ENCODE results near the gene FSIP2. TPM values are rescaled to one million over a fixed set of nuclear protein-coding genes. Genes with fewer than 3 reads are reported as not detected.

Gene FSIP2
- total and polyA plus RNA-seq, 2 of the 13 experiments (the other 11 are each of a cell fraction or from before 2014, with no cell fraction given): 0.01 to 0.07 TPM

GRCh38 chr2:185823773-185824172 is 85.2 kb downstream of the FSIP2 start:
- in situ Hi-C loops (cut with HindIII; ENCODE audit: extremely low pct_ligation_motif_present, low pct_unique_long_range_greater_than_20kb): no loop called here
- Histone ChIP-seq H3K36me3 (replicated peaks in 1 of 2; ENCODE audit: control insufficient read depth in 1 of 2, insufficient read depth in 2 of 2, low read length in 2 of 2) (no peaks in the 10 kb centered on the region), H3K4me1 (ENCODE audit: insufficient read depth, low read length) (no peaks in the 10 kb centered on the region), H3K4me2 (ENCODE audit: low read depth, low read length) (no peak overlapping the region), H2AFZ (ENCODE audit: low read length) (no peak overlapping the region), H3K9ac (ENCODE audit: insufficient read depth, low read depth, low read length) (no peak overlapping the region), H3K79me2 (ENCODE audit: insufficient read depth, low read length) (no peaks in the 10 kb centered on the region), H3K27ac (ENCODE audit: extremely low read length, insufficient read depth, low read length) (no peak overlapping the region), H4K20me1 (ENCODE audit: insufficient read depth, low read length) (no peaks in the 10 kb centered on the region), H3K9me3 (ENCODE audit: low read length) (no peaks in the 10 kb centered on the region), H3K4me3 (replicated peaks in 1 of 3; ENCODE audit: insufficient read depth in 1 of 3, low read depth in 2 of 3, low read length in 3 of 3) (no peak overlapping the region), H3K27me3 (ENCODE audit: control insufficient read depth in 1 of 2, insufficient read depth in 2 of 2, low read length in 2 of 2) (no peaks in the 10 kb centered on the region)
- ChIA-PET POLR2A (no interaction called here), CTCF (ENCODE audit: low intra/inter-chr PET ratio, low total read pairs) (no interaction called here)
- TF ChIP-seq MAFF (IDR thresholded peaks at IDR 0.05; ENCODE audit: low read depth, low read length): peak; percentile 79
- TF ChIP-seq ZNF569 (CRISPR knock-in tag; IDR thresholded peaks at IDR 0.05; ENCODE audit: borderline replicate concordance): no peak
- TF ChIP-seq MAFK (conservative IDR thresholded peaks at IDR 0.05 in 1 of 2, IDR thresholded peaks at IDR 0.05 in 1 of 2; ENCODE audit: low read length in 2 of 2): peak; percentile 80 to 85
- ATAC-seq (no peak), FAIRE-seq (no peak), DNase-seq (ENCODE audit: low spot score) (no peak)
- no TSS peak for BruUV-seq (replicated peaks)
- intact Hi-C loops (cut with micrococcal nuclease; ENCODE audit: unreplicated experiment): no loop called here
- 81% methylated on average over 2 of the region's 2 CpGs for WGBS (ENCODE audit: low lambda C conversion rate)

GRCh38 chr2:185825557-185825956 is 87.0 kb downstream of the FSIP2 start:
- no peak for FAIRE-seq
- no peak overlapping the region for H3K27ac ChIP-seq (ENCODE audit: extremely low read length, insufficient read depth, low read length)

More at GRCh38 chr2:185825557-185825956, 87.0 kb downstream of the FSIP2 start:
- in situ Hi-C loops (cut with HindIII; ENCODE audit: extremely low pct_ligation_motif_present, low pct_unique_long_range_greater_than_20kb) (no loop called here), intact Hi-C loops (cut with micrococcal nuclease; ENCODE audit: unreplicated experiment) (no loop called here)
- no peaks in the 10 kb centered on the region for H3K4me1 ChIP-seq (ENCODE audit: insufficient read depth, low read length)
- no peaks in the 10 kb centered on the region for H4K20me1 ChIP-seq (ENCODE audit: insufficient read depth, low read length)
- DNase-seq (ENCODE audit: low spot score): no peak
- TF ChIP-seq ZNF143 (CRISPR knock-in tag; IDR thresholded peaks at IDR 0.05): no peak
- TF ChIP-seq MLX (CRISPR knock-in tag; IDR thresholded peaks at IDR 0.05): no peak
- TF ChIP-seq HMG20B (CRISPR knock-in tag; conservative IDR thresholded peaks at IDR 0.05): no peak
- no peak for TF ChIP-seq CEBPG (CRISPR knock-in tag; IDR thresholded peaks at IDR 0.05)
- no peak for TF ChIP-seq AKAP8 (CRISPR knock-in tag; IDR thresholded peaks at IDR 0.05)
- no peak for TF ChIP-seq PREB (CRISPR knock-in tag; IDR thresholded peaks at IDR 0.05)
- no peak for TF ChIP-seq ZNF772 (CRISPR knock-in tag; IDR thresholded peaks at IDR 0.05)
- TF ChIP-seq PITX1 (CRISPR knock-in tag; IDR thresholded peaks at IDR 0.05): no peak
- TF ChIP-seq HNRNPK (IDR thresholded peaks at IDR 0.05; ENCODE audit: low read depth, low read length, poor library complexity, severe bottlenecking): no peak
- no peak for TF ChIP-seq SIN3B (IDR thresholded peaks at IDR 0.05; ENCODE audit: low read length)
- TF ChIP-seq SPEN (CRISPR knock-in tag; IDR thresholded peaks at IDR 0.05; ENCODE audit: low read depth): no peak
- H3K9me3 ChIP-seq (ENCODE audit: low read length): no peaks in the 10 kb centered on the region
- ChIA-PET CTCF (ENCODE audit: low intra/inter-chr PET ratio, low total read pairs) (no interaction called here), POLR2A (no interaction called here)
- H3K27me3 ChIP-seq (ENCODE audit: control insufficient read depth in 1 of 2, insufficient read depth in 2 of 2, low read length in 2 of 2): no peaks in the 10 kb centered on the region
- ATAC-seq: no peak
- H3K4me3 ChIP-seq (replicated peaks in 1 of 3; ENCODE audit: insufficient read depth in 1 of 3, low read depth in 2 of 3, low read length in 3 of 3): no peak overlapping the region
- H3K4me2 ChIP-seq (ENCODE audit: low read depth, low read length): no peak overlapping the region
- no peaks in the 10 kb centered on the region for H3K79me2 ChIP-seq (ENCODE audit: insufficient read depth, low read length)
- no peaks in the 10 kb centered on the region for H3K36me3 ChIP-seq (replicated peaks in 1 of 2; ENCODE audit: control insufficient read depth in 1 of 2, insufficient read depth in 2 of 2, low read length in 2 of 2)
- no TSS peak for BruUV-seq (replicated peaks)
- no peak overlapping the region for H2AFZ ChIP-seq (ENCODE audit: low read length)
- H3K9ac ChIP-seq (ENCODE audit: insufficient read depth, low read depth, low read length): no peak overlapping the region
